Measurements from ENCODE around the gene R3HCC1L.

- TF ChIP-seq ZNF449 (tag by site-specific recombination; IDR thresholded peaks at IDR 0.05) (no peak), ZNF274 (IDR thresholded peaks at IDR 0.05; ENCODE audit: low read length) (no peak), ZNF274 (tag by site-specific recombination; IDR thresholded peaks at IDR 0.05; ENCODE audit: borderline replicate concordance) (no peak), PATZ1 (tag by site-specific recombination; IDR thresholded peaks at IDR 0.05) (no peak), ZNF354C (tag by site-specific recombination; IDR thresholded peaks at IDR 0.05; ENCODE audit: borderline replicate concordance, low read depth) (no peak), CTCF (tag by site-specific recombination; IDR thresholded peaks at IDR 0.05) (no peak), SP2 (tag by site-specific recombination; IDR thresholded peaks at IDR 0.05) (no peak), YY1 (tag by site-specific recombination; IDR thresholded peaks at IDR 0.05) (no peak), EGR2 (tag by site-specific recombination; IDR thresholded peaks at IDR 0.05; ENCODE audit: low read depth) (no peak)
These were observed 119.9 kb downstream of the R3HCC1L start for GRCh38 chr10:98254234-98254974.

Measured in HEK293 (cell line).